B cell (primary cell): Measurements from ENCODE around the gene CNNM4. TPM values are rescaled to one million over a fixed set of nuclear protein-coding genes. Genes with fewer than 3 reads are reported as not detected.

Experiments used
- ATAC-seq: fragments of 200-7000 bp; cut with Tn5 transposase; one replicate; pipeline ENCODE4 v1.10.0; 2021; ENCODE audit warnings: low read depth, mild to moderate bottlenecking, moderate number of reproducible peaks, moderate library complexity
- CTCF ChIA-PET: fragments of 350-600 bp; sonication (Branson Sonifier 250); formaldehyde crosslinking; loops from one replicate; lab custom pipeline; 2021; ENCODE audit warnings: antibody characterized with exemption, inconsistent platforms; lab: Charles Lee
- POLR2A ChIA-PET: fragments of 350-600 bp; sonication (Branson Sonifier 250); formaldehyde crosslinking; loops from one replicate; lab custom pipeline; 2021; ENCODE audit warnings: antibody characterized with exemption; lab: Charles Lee
- DNase-seq: peaks from one replicate; pipeline ENCODE4 v3.0.0; 2013
- H2AFZ ChIP-seq: 2 replicates; pipeline ENCODE4 v1.6.1; 2012; ENCODE audit warnings: mild to moderate bottlenecking, low read depth, low read length; ENCODE audit not compliant: insufficient read depth, poor library complexity, severe bottlenecking
- H3K27ac ChIP-seq, 2 donors: 1 replicate in 1 of 2; 2 replicates in 1 of 2; pipeline ENCODE4 v1.5.1; 2012 to 2013; ENCODE audit warnings: low read length in 2 of 2, mild to moderate bottlenecking in 2 of 2, moderate library complexity in 1 of 2
- H3K27me3 ChIP-seq, 4 experiments: fragments of 200-600 bp in 1 of 4; sonication (generic) in 1 of 4; replicated peaks in 1 of 4; 1 replicate in 2 of 4; 2 replicates in 2 of 4; pipeline versions ENCODE4 v1.6.1 to v1.7.0; 2013 to 2016; ENCODE audit warnings: low read length in 3 of 4, mild to moderate bottlenecking in 2 of 4, mixed read lengths in 1 of 4, moderate library complexity in 1 of 4; ENCODE audit not compliant: insufficient read depth in 4 of 4, control insufficient read depth in 3 of 4; ENCODE audit errors: control extremely low read depth in 1 of 4
- H3K36me3 ChIP-seq, 2 experiments: replicated peaks in 1 of 2; 1 replicate in 1 of 2; 2 replicates in 1 of 2; pipeline versions ENCODE4 v1.6.1 to v1.7.1; 2013; ENCODE audit warnings: low read length in 1 of 2; ENCODE audit not compliant: insufficient read depth in 2 of 2, control insufficient read depth in 1 of 2; ENCODE audit errors: control extremely low read depth in 1 of 2, extremely low read depth in 1 of 2
- H3K4me1 ChIP-seq, 2 donors: fragments of 200-600 bp in 1 of 2; sonication (generic) in 1 of 2; 1 replicate in 1 of 2; 2 replicates in 1 of 2; pipeline versions ENCODE4 v1.5.1 to v1.6.1; 2013 to 2017; ENCODE audit warnings: low read length in 2 of 2; ENCODE audit not compliant: control insufficient read depth in 2 of 2, insufficient read depth in 2 of 2
- H3K4me2 ChIP-seq: replicated peaks from 2 replicates; pipeline ENCODE3; 2012; ENCODE audit warnings: mild to moderate bottlenecking, low read depth, low read length; ENCODE audit not compliant: poor library complexity, severe bottlenecking
- H3K4me3 ChIP-seq, 5 experiments: fragments of 200-600 bp in 1 of 5; sonication (generic) in 1 of 5; 1 replicate in 3 of 5; 2 replicates in 2 of 5; pipeline versions ENCODE4 v1.5.1 to v1.7.0; 2011 to 2016; ENCODE audit warnings: low read length in 4 of 5, mild to moderate bottlenecking in 4 of 5, low read depth in 2 of 5, control low read depth in 1 of 5, moderate library complexity in 1 of 5; ENCODE audit not compliant: insufficient read depth in 1 of 5; ENCODE audit errors: control extremely low read depth in 1 of 5, extremely low read depth in 1 of 5
- H3K79me2 ChIP-seq: fragments of 200-600 bp; sonication (generic); one replicate; pipeline ENCODE4 v1.6.0; 2016; ENCODE audit warnings: low read length; ENCODE audit not compliant: control insufficient read depth, insufficient read depth
- H3K9ac ChIP-seq: fragments of 200-600 bp; sonication (generic); 2 replicates; pipeline ENCODE4 v1.6.1; 2017; ENCODE audit warnings: mild to moderate bottlenecking, low read length, moderate library complexity
- H3K9me3 ChIP-seq, 3 donors: one replicate each; pipeline versions ENCODE4 v1.6.1 to v1.7.1; 2013; ENCODE audit warnings: low read length in 2 of 3; ENCODE audit not compliant: control insufficient read depth in 2 of 3, insufficient read depth in 1 of 3; ENCODE audit errors: control extremely low read depth in 1 of 3
- H4K20me1 ChIP-seq: 2 replicates; pipeline ENCODE4 v1.6.0; 2012; ENCODE audit warnings: mild to moderate bottlenecking, low read length; ENCODE audit not compliant: insufficient read depth, control insufficient read depth, poor library complexity, severe bottlenecking
- H3K27ac Mint-ChIP-seq: one replicate; pipeline ENCODE4 v1.8.0; 2021; ENCODE audit warnings: mixed read lengths
- H3K27me3 Mint-ChIP-seq: one replicate; pipeline ENCODE4 v1.8.0; 2021; ENCODE audit warnings: mixed read lengths
- H3K4me1 Mint-ChIP-seq: one replicate; pipeline ENCODE4 v1.8.0; 2021; ENCODE audit warnings: mixed read lengths
- H3K4me3 Mint-ChIP-seq: one replicate; pipeline ENCODE4 v1.8.0; 2021; ENCODE audit warnings: mixed read lengths
- H3K9me3 Mint-ChIP-seq: one replicate; pipeline ENCODE4 v1.8.0; 2022; ENCODE audit warnings: mixed read lengths; ENCODE audit not compliant: insufficient read depth
- EZH2 ChIP-seq: IDR thresholded peaks from 2 replicates; pipeline ENCODE4 v1.6.1; 2012; ENCODE audit warnings: borderline replicate concordance, low read depth, mild to moderate bottlenecking, moderate library complexity, low read length; ENCODE audit not compliant: insufficient read depth, poor library complexity, severe bottlenecking
- WGBS: methylation state at CpG from one replicate; pipeline ENCODE4 v1.1.5; 2013; ENCODE audit warnings: missing lambda C conversion rate; ENCODE audit not compliant: insufficient coverage; 5-methylcytosine and 5-hydroxymethylcytosine counted together
- intact Hi-C: fragments of 100-400 bp; cut with micrococcal nuclease; formaldehyde crosslinking; loops from one replicate; pipeline ENCODE4 v1.10.0; 2022
- polyA plus RNA-seq: library from polyadenylated mRNA; depleted of rRNA; stranded (reverse); fragments of >200 nt; gene quantifications from 2 replicates; pipeline ENCODE4 v1.2.3, GENCODE V29; 2012
- total RNA-seq, 2 donors: library from RNA; stranded (reverse); fragments of 120-200 nt in 1 of 2; gene quantifications; 1 replicate in 1 of 2; 2 replicates in 1 of 2; pipeline versions ENCODE4 v1.2.3 to v1.2.4, GENCODE V29; 2013 to 2022
- TF ChIP-seq, protein P1 (sequence below): fragments of 200-600 bp; IDR thresholded peaks from one replicate; pipeline ENCODE4 v1.8.0; 2022; ENCODE audit warnings: antibody characterized with exemption, mild to moderate bottlenecking

The CNNM4 gene
- total and polyA plus RNA-seq, 2 donors (not counting 1 experiment from before 2014, with no cell fraction given) = 15.1 to 24.0 TPM

DNA sequence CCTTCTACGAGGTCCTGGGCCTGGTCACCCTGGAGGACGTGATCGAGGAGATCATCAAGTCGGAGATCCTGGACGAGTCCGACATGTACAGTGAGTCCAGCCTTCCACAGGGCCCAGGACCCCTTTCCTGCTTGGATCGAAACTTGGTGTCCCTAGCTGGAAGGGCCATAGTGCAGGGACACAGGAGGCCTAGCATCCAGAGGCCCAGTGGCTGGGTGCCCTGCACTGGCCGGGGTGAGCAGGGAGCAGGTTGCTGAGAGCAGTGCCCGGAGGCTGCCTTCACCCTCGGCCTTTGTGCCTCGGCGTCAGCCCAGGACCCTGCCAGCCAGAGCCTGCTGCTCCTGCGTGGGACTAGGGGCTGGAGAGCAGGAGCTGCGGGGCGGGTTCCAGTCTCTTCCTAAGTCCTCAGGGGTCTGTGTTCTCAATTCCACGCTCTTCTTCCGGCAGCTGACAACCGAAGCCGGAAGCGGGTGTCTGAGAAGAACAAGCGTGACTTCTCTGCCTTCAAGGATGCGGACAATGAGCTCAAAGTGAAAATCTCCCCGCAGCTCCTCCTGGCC, 36.4 kb downstream of the CNNM4 start:
- Histone ChIP-seq H2AFZ (no peak overlapping the region), H3K9ac (no peak overlapping the region), H4K20me1 (no peaks in the 10 kb centered on the region), H3K4me2 (no peak overlapping the region), H3K4me3 (no peak overlapping the region), H3K9me3 (no peaks in the 10 kb centered on the region), H3K27ac (no peak overlapping the region), H3K4me1 (peaks cover 17 to 18% of the 10 kb centered on the region in 2 donors), H3K36me3 (peaks cover 0 to 33% of the 10 kb centered on the region in 2 experiments), H3K79me2 (peaks cover 13% of the 10 kb centered on the region), H3K27me3 (no peaks in the 10 kb centered on the region)
- no peak for TF ChIP-seq EZH2
- TF ChIP-seq, protein P1, sequence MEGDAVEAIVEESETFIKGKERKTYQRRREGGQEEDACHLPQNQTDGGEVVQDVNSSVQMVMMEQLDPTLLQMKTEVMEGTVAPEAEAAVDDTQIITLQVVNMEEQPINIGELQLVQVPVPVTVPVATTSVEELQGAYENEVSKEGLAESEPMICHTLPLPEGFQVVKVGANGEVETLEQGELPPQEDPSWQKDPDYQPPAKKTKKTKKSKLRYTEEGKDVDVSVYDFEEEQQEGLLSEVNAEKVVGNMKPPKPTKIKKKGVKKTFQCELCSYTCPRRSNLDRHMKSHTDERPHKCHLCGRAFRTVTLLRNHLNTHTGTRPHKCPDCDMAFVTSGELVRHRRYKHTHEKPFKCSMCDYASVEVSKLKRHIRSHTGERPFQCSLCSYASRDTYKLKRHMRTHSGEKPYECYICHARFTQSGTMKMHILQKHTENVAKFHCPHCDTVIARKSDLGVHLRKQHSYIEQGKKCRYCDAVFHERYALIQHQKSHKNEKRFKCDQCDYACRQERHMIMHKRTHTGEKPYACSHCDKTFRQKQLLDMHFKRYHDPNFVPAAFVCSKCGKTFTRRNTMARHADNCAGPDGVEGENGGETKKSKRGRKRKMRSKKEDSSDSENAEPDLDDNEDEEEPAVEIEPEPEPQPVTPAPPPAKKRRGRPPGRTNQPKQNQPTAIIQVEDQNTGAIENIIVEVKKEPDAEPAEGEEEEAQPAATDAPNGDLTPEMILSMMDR = no peak
- intact Hi-C loops = no loop called here
- Mint-ChIP-seq H3K4me3 (no peak overlapping the region), H3K9me3 (no peaks in the 10 kb centered on the region), H3K4me1 (peaks cover 2% of the 10 kb centered on the region), H3K27ac (no peak overlapping the region), H3K27me3 (no peaks in the 10 kb centered on the region)
- CTCF ChIA-PET = interaction anchor here (0.9 kb wide), 1 partner anchor 9 kb away, joined by 3 read pairs; no protein-coding TSS in a partner anchor
- POLR2A ChIA-PET = no interaction called here
- no peak for DNase-seq
- no peak for ATAC-seq
- 99% methylated on average over 23 of the region's 23 CpGs for WGBS
